ENCODE measurements around the gene TPX2.
A peak's percentile ranks its signal among the peaks of the same experiment; 100 is the strongest.
"Not testable (repeated sequence)": the region's sequence is repeated elsewhere in the genome, so short reads cannot be mapped to it uniquely, and the experiment has no call there.

The TPX2 gene

DNA sequence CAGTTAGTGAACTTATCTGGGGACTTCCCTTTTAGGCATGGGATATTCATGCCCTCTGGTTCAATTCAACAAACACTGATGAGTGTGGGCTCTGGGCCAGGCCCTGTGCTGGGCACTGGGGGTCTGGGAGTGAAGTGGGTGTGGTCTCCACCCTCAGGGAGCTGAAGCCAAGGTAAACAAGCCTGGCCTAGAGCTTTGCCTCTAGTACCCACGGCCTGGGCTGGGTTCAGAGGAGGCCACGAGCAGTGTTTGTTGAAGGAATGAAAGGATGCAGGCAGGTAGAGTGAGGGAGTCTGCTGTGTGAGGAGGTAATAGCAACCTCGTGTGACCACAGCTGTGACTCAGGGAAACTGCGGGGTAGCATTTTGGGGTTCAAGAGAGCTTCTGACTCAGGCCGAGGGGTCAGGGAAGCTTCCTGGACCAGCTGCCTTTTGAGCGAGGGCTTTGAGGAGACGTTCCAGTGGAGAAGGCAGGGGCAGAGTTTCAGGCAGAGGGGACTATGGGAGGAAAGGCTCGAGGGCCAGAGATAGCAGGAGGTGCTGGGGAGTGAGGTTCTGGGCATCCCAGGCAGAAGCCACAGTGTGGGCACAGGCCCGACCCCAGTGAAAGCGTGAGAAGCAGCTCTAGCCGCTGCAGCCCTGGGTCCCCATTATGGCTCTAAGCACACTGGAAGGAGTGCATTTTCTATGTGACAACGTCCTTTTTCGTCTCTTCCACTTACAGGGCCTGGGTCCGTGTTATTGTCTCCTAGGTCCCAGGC lies 85.6 kb downstream of the TPX2 start:
- DNase-seq (ENCODE audit: low read depth), result no peak
- H3K4me3 ChIP-seq (ENCODE audit: low read depth, low read length), result no peak overlapping the region

DNA sequence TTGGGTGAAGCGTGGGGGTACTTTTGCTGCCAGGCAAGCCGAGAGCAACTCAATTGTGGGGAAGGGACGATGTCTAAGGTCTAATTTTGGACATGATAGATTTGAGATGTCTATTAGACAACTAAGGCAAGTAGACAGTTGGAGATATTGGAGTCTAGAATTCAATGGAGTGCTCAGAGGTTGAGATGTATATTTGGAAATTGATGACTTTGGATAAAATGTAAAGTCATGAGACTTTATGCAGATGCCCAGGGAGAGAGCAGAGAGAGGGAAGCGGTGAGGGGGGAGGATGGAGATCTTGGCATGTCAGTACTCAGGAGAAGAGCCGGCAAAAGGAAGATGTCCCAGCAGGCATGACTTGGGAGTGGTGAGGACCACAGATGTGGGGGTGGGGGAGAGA lies 87.0 kb downstream of the TPX2 start:
- DNase-seq (ENCODE audit: low read depth), result no peak
- no peak overlapping the region for H3K4me3 ChIP-seq (ENCODE audit: low read depth, low read length)

DNA sequence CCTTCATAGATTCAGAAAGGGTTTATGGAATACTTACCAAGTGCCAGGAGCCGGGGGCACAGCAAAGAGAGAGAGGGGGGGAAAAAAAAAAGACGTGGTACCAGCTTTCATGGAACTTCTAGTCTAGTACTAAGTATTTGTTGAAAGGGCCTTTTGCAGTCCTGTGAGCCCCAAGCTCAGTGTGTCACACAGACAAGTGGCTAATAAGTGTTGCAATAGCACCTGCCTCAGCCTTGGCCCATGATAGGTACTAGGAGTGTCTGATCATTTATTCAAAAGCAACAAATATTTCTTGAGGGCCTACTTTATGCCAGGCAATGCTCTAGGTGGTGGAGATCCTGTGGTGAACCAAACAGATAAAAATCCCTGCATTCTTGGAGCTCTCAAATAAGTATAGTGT lies 88.0 kb downstream of the TPX2 start:
- H3K4me3 ChIP-seq (ENCODE audit: low read depth, low read length), result no peak overlapping the region
- DNase-seq (ENCODE audit: low read depth), result no peak

DNA sequence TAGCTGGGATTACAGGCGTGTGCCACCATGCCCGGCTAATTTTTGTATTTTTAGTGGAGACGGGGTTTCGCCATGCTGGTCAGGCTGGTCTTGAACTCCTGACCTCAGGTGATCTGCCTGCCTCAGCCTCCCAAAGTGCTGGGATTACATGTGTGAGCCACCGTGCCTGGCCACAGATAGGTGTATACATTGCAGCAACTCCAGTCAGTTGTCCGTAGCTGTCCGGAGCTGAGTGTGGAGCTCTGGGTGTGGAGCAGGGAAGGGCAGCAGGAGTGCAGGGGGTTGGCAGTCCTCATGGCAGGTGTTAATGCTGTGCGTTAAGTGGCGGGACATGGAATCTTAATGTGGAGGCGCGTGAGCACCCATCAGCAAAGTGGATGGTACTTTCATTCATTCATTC lies 88.9 kb downstream of the TPX2 start:
- H3K4me3 ChIP-seq (ENCODE audit: low read depth, low read length); DNase-seq (ENCODE audit: low read depth): not testable (repeated sequence)

DNA sequence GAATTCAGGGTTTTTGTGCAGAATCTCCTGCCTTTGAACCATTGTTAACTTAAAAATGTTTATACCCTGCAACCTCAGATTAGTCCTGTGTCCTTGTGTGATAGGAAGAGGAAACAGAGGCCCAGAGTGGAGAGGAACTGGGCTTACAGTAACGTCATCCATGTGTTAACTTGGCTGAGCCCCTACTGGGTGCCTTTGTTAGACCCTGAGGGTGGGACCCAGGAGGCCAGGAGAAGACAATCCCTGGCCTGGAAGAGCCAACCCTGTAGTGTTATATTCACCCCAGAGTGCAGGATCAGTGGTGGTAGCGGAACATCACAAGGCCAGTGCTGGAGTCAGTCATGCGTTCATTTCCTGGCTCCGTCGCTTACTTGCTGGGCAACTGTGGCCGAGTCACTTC lies 90.6 kb downstream of the TPX2 start:
- no peak for DNase-seq (ENCODE audit: low read depth)
- no peak overlapping the region for H3K4me3 ChIP-seq (ENCODE audit: low read depth, low read length)

DNA sequence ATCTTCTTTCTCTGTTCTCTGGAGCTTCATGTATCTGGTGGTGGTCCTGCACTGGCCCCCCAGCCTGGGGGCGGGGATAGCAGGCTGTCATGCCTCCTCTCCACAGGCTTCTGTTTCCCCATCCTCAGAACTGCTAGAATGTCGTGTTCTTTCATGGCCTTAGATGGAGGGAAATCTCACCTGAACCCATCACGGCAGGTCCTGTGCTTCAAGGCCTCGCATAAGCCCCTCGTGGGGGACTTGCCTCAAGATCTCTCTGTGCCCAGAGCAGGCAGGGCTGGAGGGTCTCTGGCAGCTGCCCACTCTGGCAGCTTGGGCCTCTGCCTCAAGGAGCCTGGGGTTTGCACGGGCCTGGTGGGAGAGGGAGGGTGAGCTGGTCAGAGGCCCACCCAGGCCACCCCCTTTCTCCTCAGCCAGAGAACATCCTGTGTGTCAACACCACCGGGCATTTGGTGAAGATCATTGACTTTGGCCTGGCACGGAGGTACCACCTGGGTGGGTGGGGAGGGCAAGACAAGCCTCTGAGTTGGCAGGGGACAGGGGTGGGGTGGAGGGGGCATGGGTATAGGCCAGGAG lies 91.4 kb downstream of the TPX2 start:
- H3K4me3 ChIP-seq (ENCODE audit: low read depth, low read length), result no peak overlapping the region
- DNase-seq (ENCODE audit: low read depth), result no peak

DNA sequence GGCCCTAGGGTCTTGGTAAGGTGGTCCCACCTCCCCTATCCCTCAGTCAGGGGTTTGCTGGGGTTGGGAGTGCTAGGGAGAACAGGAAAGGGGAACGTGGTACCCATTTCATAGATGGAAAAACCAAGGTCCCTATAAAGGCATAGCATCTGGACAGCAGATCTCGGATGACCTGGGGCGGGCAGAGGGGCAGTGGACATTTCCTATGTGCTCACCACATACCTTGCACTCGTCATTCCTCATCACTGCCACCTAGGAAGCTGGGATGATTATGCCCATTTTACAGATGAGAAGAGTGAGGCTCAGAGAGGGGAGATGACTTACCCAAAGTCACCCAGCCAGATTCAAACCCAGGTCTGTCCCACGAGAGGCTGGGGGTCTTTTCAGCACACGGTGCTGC lies 92.1 kb downstream of the TPX2 start:
- no peak overlapping the region for H3K4me3 ChIP-seq (ENCODE audit: low read depth, low read length)
- no peak for DNase-seq (ENCODE audit: low read depth)

DNA sequence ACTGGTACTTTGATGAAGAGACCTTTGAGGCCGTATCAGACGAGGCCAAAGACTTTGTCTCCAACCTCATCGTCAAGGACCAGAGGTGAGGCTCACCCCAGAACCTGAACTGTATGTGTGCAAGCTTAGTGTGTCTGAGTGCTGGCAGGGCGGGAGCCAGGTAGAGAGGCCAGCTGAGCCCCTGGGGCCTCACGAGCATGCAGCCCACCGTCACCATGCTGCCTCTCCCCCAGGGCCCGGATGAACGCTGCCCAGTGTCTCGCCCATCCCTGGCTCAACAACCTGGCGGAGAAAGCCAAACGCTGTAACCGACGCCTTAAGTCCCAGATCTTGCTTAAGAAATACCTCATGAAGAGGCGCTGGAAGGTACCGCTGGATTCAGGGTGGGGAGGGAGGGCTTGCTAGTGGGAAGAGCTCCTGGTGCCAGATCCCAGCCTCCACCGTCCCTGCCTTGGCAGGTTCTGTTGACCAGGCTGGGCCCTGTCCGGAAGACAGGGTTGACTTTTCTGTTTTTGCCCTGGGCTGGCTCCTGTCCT lies 92.7 kb downstream of the TPX2 start:
- DNase-seq (ENCODE audit: low read depth), result no peak

DNA sequence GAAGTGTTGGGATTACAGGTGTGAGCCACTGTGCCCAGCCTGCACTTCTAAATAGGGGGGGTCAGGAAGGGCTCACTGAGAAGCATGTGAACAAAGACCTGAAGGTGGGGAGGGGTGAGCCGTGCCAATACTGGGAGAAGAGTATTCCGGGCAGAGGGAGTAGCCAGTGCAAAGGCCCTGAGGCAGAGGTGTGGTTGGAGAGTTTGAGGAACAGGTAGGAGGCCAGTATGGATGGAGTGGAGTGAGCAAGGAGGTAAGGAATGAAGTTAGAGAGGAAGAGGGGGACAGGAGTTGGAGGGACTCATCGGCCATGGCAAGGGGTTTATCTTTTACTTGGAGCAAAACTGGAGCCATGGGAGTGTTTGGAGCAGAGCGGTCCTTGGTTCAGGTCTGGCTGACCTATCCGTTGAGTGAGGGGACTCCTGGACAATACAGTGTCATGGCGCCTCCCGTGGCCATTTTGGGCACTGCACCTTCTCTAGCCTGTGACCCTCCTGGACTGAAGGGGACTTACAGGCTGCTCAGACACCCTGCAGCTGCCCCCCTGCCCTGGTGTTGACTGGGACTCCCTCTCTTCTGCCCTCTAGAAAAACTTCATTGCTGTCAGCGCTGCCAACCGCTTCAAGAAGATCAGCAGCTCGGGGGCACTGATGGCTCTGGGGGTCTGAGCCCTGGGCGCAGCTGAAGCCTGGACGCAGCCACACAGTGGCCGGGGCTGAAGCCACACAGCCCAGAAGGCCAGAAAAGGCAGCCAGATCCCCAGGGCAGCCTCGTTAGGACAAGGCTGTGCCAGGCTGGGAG lies 94.2 kb downstream of the TPX2 start:
- DNase-seq (ENCODE audit: low read depth), result no peak
- no peak overlapping the region for H3K4me3 ChIP-seq (ENCODE audit: low read depth, low read length)

More for the DNA sequence above, 92.7 kb downstream of the TPX2 start:
- no peak overlapping the region for H3K4me3 ChIP-seq (ENCODE audit: low read depth, low read length)

DNA sequence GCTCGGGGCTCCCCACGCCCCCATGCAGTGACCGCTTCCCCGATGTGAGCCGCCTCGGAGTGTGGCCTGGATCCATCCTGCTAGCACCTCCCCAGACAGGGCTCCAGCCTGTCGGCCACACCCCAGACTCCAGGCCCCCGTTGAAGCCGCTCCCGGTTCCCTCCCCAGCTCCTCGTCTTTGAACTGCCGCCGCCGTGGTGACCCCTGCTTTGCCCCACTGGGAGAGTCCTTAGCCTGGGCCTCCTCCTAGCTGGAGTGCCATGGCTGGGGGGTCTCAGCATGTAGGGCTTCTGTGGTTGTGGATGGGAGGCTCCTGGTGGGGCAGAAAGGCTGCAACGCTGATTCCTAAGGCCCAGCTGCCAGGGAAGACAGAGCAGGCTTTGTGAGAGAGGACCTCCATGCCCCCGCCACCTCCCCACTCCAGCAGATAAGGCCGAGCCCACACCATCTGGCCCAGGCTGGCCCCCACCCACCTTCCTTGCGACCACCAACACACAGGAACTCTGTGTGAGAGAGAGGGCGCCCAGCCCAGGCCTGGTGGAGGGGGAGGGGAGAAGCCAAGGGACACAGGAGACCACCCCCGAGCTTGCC lies 94.9 kb downstream of the TPX2 start:
- no peak overlapping the region for H3K4me3 ChIP-seq (ENCODE audit: low read depth, low read length)

DNA sequence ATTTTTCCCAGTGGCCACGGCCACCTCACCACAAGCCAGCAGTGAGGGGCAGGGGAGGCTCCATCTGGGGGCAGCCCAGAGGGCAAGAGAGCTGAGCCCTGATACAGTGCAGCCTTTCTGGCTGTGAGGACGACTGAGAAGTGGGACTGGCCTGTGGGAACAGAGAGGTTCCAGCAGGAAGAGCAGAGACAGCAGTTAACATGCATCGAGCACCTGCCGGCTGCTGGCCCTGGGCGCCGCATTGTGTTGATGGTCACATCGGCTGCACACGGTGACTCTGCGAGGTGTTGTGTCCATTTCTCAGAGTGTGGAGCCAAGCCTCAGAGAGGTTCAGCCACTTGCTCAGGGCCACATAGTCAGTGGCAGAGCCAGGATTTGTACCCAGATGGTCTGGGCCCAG lies 96.5 kb downstream of the TPX2 start:
- H3K4me3 ChIP-seq (ENCODE audit: low read depth, low read length), result no peak overlapping the region
- no peak for DNase-seq (ENCODE audit: low read depth)

More for the DNA sequence above, 94.9 kb downstream of the TPX2 start:
- no peak for DNase-seq (ENCODE audit: low read depth)

DNA sequence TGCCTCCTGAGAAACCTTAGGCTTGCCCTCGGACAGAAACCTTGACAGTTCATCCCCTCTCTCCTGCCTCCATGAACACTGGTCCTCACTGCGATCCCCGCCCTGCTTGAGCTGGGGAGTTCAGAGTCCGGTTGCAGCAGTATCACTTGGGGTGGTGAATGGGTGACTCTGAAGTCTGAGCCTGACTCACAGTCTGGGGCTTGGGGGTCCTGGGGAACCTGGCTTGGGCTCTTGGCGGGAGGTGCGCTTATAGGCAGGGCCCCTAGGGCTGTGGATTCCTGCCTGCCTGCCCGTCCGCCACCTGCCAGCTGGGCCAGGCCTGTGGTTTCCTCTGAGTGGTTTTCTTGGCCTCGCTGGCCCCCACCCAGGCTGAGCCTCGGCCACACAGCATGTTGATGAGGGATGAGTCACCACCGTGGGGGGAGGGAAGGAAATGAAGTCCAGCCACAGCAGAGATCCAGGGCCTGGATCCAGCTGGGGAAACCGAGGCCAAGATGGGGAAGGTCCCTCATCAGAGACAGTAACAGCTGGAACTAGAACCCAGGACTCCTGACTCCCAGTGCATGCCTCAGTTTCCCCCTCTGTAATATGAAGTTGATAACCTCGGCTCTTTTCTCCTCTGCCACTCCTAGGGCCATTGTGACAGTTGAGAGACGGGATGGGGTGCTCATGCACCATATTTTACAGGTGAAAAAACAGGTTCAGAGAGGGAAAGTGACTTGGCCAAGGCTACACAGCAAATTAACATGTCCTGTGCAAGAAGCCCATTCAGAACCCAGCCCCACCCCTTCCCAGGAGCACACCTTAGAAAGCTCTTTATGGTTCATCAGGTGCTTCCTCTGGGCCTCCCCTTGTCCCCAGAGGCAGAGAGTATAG lies 97.1 kb downstream of the TPX2 start:
- H3K4me3 ChIP-seq (ENCODE audit: low read depth, low read length), result no peak overlapping the region
- DNase-seq (ENCODE audit: low read depth), result peak; percentile 62

DNA sequence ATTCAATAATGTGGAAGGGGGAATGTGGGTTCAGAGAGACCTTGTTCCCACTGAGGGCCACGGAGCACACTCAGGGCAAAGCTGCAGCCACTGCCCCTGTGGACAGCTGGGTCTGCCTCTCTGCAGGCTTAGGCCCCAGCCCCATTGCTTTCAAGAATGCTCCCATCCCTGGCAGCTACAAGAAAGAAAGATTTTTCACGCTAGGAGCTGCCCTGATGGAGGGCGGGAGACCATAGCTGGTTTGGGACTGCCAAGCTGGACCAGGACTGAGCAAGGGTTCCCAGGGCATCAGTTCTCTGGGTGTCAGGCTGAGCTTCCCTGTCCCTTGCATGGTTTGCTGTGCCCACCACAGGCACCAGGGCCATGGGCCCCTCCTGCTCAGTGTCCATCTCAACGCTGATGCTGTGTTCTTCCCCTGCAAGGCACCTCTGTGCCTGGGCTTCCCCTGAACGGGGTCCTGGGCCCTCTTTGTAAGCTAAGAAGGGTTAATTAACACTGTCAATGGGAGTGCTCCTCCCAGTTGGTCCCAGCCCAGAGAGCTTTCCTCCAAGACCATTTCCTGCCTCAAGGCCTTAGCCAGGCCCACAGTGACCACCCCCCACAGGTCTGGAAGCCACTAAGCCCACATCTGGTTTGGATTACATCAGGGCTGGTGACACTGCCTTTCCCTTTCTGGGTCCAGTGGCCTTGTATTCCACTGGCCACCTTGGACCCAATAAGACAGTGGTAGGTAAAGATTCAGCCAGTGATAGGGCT lies 97.9 kb downstream of the TPX2 start:
- DNase-seq (ENCODE audit: low read depth), result no peak
- no peak overlapping the region for H3K4me3 ChIP-seq (ENCODE audit: low read depth, low read length)

DNA sequence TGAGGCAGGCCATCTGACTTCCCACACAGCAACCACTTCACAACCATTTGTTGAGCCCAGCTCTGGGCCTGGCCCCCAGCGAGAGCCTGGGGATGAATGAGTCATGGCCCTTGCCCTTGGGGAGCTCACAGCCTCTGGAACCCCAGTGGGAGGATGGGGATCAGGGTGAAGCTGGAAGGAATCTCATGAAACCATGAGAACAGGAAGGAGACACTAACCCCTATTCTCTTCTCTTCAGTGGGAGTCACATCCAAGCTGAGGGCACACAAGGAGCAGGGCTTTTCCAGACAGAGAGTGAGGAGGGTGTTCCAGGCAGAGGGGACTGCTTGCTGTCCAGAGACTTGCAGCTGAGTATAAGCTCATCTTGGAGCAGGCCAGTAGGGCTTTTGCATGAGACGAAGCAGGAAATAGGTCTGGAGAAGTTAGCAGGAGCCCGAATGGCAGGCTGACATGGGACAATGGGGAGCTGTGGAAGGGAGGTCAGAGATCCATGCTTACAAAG lies 98.9 kb downstream of the TPX2 start:
- DNase-seq (ENCODE audit: low read depth), result no peak
- H3K4me3 ChIP-seq (ENCODE audit: low read depth, low read length), result no peak overlapping the region

DNA sequence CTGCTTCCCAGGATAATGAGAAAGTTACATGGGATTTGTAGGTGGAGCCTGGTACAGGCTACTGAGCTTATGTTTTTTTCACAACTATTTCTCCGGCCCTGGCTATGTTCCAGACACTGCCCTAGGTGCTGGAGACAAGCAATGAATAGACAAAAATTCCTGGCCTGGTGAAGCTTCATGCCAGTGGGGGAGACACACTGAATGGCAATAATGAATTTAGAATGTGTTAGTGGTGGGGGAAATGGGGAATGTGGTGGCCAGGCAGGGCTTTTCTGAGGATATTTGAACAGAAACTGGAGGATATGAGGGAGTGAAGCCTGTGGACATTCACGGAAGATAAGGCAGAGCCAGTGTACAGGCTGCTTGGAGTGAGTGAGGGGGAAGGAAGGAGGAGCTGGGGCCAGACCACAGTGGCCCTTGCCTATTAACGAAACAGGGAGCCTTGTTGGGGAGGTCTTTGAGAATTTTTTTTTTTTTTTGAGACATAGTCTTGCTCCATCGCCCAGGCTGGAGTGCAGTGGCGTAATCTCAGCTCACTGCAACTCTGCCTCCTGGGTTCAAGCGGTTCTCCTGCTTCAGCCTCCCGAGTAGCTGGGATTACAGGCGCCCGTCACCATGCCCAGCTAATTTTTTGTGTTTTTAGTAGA lies 99.7 kb downstream of the TPX2 start:
- DNase-seq (ENCODE audit: low read depth), result no peak
- H3K4me3 ChIP-seq (ENCODE audit: low read depth, low read length), result no peak overlapping the region

DNA sequence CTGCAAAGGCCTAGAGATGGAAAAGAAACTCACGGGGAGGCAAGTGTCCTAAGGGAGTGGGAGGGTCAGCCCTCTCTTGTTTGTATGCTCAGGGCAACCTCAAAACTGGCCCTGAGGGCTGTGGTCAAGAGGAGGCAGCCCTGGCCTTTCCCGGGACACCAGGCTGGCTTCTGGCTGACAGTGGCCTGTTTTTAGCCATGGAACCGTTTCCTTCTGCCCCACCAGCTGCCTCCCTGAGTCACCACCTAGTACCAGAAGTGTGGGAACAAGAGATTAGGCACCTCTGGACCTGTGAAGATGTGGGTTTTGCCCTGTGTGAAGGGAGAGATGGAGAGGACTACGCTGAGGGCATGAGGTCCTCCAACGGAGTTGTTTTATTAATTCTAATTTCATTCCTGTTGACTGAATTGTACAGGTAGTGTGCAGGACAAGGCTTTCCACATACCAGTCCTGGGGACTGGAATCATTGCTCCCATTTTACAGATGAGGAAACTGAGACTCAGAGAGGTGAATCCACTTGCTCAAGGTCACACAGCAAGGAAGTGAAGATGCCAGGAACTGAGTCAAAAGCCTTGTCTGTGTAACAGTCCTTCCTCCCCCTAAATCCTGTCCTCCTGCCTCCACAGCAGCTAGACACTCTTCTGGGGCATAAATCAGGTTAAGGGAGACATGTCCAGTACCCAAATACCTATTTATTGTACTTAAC lies 100.8 kb downstream of the TPX2 start:
- DNase-seq (ENCODE audit: low read depth), result no peak
- H3K4me3 ChIP-seq (ENCODE audit: low read depth, low read length), result no peak overlapping the region

Data from skeletal muscle cell (primary cell).